ENCODE results near the gene KCNQ1OT1.

KCNQ1OT1 gene

DNA sequence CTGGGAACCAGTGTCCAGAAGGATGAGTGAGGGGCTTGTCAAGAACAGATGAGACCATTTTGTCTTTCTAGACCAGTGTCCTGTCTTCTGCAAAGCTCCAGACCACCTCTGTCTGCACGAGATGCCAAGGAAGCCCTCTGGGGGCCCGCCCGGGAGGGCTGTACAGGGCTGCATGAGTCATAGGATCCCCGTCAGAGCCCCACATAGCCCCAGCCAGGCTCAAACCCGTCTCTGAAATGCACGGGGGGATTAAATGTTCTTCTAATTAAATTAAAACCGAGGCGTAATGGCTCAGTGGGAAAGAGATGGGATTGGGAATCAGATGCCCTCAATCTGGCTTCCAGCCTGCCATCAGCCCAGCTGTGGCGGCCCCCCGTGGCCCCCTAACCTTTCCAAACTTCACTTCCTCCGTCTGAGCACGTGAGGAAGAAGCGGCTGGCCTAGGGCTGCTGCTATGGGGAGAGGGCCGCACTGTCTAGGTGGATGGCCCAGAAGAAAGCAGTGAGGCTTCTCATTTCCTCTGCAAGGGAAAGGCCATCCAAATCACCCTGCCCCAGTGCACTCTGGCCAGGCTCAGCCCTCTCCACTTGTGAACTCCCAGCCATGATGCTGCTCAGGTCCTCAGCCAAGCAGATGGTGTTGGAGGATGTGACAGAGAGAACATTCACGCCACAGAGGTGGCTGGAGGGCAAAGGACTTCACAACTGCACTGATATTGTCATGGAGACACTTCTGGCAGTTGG is 32.8 kb downstream of the KCNQ1OT1 start:
- DNase-seq (ENCODE audit: low spot score): no peak

DNA sequence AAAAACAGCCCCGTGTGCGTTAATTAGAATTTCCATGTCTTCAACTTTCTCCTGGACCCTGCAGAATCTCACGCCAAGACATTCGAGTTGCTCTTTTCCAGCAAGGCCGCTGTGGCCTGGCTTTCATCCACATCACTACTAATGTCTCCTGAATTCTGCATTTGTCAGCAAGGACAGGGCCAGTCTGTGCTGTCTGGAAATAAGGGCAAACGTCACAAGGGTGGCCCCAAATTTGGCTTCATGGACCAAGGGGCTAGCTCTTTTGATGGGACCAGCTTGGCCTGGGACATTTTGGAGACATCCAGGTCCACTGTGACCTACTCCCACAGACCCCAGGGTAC is 33.4 kb downstream of the KCNQ1OT1 start:
- no peak for DNase-seq (ENCODE audit: low spot score)

DNA sequence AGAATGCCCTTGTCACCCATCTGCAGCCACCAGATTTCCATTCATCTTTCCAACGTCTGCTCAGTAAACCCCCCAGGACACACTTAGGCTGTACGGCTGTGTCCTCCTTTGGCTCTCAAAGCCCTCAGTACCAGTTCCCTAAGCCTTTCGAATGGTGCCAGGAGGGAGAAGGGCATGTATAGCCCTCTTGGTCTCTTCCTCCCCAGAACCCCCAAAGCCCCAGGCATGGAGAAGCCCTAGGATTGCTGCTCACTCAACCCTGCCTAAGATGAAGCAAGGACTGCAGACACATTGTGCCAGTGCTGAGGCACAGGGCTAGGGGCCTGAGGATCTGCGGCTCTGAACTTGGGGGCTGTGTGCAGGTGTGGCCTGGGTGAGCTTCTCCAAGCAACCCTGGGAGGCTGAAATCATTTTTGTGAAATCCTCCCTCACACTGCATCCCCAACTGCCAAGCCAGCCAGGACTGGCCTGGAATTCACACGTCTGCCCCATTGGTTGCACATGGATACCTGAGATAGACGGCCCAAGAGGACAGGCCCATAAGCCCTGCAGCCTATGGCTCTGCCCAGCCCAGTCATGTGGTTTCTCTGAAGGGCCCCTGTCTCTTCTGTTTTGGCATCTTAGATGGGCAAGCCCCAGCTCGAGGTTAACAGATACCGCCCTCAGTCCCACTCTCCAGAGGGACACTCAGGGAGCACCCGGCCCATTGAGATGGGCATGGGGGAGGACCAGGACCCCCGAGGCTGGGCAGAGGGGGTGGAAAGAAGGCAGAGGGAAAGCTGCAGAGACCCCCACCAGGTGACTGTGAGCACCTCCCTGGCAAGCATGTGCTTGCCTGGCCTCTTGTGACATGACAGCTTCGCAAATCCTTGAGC is 34.0 kb downstream of the KCNQ1OT1 start:
- no peak for DNase-seq (ENCODE audit: low spot score)

DNA sequence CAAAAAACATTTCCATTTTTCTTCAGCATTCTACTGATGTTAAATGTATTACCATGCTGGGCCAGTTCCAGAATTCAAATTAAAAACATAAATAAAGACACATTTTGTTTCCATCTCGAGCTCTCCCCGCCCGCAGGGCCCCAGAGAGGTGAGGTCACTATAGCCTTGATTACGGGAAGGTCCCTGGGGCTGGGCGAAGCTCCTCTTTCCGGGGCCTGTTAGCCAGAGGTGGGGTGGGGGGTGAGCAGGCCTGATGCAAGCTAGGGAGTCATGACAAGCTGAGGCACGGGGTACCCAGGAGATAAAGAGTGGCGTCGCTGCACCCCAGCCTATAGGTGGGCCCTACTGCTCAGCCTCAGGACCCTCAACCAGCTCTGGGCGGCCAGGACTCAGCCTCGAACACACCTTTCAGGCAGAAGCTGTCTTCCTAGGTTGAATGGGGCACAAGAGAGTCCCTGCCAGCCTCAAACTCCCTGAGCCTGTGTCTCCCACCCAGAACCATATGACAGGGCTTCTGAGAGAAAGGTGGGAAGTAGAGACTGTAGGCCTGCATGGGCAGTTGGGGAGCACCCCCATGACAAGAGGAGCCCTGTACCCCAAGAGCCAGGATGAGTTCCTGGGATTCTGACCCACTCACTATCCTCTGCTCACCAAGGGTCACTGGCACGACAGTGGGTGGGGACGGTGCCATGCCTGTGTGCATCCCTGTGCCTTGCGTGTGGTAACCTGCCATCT is 34.8 kb downstream of the KCNQ1OT1 start:
- no peak for DNase-seq (ENCODE audit: low spot score)

DNA sequence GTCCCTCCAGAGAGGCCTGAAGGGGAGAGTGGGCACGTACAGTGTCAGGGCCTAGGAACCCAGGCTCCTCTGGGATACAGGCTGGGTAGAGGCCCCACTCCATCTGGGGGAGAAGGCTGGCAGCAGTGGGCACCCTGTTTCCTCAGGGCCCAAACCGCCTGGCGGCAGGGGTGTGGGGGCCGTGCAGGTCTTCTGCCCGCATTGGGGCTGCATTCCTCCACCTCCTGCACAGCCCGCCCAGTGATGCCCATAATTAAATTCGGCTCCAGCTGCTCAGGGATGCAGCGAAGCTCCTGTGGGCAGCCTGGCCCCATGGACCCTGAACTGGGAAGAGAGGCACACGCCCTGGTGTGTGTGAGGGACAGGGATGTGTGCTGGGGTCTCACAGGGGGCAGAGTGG is 35.4 kb downstream of the KCNQ1OT1 start:
- DNase-seq (ENCODE audit: low spot score): no peak

DNA sequence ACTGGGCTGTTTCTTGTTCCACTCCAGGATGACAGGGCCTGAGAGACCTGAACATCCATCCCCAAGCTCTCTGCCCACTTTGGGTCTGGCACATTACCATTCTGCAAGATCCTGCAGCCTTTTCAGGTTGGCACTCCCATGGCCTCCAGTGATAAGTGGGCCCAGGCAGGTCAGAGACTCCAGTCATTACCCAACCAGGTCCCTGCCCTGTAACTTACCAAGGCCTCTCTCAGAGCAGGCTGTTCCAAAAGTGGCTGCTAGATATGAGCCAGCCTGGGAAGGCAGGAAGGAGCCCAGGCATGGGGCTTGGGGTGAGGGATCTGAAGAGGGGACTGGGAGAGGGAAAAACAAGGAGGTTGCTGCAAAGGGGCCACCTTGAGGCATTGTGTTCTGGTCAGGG is 35.9 kb downstream of the KCNQ1OT1 start:
- no peak for DNase-seq (ENCODE audit: low spot score)

DNA sequence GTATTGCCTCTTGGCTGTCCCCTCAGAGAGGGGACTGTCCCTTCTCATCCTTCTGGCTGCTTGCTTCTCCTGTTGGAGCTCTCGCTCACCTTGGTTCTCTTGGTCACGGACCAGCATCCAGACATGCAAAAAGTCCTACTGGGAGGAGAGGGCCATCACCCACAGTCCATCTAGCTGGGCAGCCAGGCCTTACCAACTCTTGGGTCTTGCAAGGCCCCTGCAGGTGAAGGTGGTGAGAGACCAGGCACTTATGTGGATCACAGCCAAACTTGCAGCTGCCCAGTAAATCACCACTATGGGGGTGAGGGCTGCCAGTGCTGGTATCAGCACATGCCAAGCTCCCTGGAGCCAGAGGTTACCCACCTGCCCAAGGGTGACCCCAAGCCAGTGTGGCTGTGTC is 36.3 kb downstream of the KCNQ1OT1 start:
- no peak for DNase-seq (ENCODE audit: low spot score)

DNA sequence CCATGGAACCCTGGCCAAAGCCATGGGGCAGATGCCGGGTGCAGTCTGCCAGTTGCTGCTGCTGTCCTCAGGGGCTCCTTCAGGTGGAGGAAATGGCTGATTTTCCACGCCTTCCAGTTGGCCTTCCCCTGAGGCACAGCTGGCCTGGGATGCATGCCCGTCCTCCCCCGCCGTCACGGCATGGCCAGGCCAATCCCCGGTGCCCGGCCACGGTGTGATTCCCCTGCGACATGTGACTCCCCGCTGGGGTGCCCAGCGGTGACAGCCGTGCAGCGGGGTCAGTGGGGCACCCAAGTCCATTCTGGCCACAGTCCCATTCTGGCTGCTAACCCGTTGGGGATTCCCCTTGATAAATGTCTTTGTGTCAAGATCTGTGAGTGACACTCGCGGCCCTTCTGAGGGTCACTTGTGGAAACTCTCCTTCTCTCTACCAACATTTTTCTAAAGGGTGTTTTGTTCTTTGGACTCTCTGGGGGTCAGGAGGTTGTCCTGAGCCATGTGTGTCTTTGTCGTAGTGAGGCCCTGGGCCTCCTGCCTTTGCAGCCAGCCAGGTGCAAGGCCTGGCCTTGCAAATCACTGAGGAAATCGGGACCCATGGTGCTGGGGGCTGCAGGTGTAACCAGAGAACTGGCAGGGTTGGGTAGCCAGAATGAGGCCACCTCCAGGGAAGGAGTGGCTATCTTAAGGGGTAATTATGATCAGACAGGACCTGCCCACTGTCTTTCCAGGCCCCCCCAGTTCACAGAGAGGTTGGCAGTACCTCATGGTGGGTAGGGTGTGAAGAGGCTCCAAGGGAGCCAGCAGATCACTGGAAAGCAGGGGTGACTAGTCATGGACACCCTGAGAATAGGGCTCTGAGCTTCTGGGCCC is 37.1 kb downstream of the KCNQ1OT1 start:
- no peak for DNase-seq (ENCODE audit: low spot score)

DNA sequence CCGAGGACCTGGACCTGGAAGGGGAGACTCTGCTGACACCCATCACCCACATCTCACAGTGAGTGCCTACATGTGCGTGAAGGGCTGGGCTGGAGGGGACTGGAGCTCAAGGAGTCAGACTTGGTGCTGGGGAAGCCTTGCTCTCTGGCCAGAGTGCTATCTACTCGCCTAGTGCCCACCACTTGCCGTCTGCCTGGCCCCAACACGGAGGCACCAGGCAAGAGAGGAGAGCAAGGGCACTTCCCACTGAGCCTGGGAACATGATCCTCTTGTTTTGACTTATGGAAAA is 37.8 kb downstream of the KCNQ1OT1 start:
- DNase-seq (ENCODE audit: low spot score): no peak

DNA sequence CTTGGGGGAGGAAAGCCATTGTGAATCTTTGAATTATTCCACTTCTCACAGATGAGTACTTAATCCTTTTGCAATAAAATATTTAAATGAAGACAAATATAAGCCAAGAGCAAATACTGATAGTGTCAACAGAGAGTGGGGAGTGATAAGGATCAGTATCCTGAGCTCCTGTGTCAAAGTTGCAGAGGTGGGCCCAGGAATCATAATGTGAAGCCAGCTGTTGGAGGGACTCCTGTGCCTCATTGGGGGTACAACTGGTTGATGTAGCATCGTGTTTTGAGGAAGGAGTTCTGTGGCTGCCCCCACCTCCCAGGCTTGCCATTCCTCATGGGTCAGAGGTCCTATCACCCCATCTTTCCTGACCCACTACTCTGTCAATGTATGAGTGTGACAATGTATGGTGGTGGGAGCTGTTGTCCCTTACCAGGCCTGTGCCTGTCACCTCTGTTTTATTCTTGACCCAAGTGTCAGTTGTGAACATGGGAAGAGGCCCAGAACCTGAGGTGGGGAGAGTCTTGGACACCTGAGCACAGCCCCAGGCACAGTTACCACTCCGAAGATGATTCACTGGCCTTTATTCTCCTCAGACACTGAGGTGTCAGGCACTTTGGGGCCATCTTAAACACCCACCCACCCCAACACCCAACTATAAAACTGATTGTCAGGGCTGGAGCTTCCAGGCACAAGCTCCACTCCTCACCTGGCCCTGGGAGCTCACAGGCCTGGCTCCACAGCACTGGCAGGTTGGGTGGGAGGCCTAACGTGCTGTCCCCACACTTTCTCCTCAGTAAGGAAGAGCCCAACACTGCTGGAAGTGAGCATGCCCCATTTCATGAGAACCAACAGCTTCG is 38.4 kb downstream of the KCNQ1OT1 start:
- no peak for DNase-seq (ENCODE audit: low spot score)

DNA sequence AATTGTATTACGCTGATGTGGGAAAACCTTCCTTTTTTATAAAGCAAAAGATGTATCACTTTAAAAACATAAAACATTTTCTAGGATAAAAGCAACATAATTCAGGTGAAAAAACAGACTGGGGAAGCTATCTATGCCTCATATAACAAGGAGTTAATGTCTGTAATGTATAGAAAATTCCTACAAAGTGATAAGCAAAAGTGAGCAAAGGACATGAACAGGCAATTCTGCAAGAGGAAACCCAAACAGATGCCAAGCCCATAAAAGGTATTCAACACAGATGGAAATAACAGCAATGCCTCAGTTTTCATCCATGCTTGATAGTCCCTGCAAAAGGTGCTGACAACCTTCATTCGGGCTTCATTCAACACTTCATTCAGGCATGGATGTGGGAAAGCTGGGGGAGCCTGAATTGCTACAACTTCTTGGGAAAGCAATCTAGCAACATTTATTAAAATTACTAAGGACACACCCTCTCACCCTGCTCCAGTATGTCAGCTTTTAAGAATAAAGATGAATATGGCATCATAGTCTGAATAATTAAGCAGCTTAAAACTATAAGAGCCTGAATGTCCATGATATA is 39.3 kb downstream of the KCNQ1OT1 start:
- DNase-seq (ENCODE audit: low spot score): no peak

DNA sequence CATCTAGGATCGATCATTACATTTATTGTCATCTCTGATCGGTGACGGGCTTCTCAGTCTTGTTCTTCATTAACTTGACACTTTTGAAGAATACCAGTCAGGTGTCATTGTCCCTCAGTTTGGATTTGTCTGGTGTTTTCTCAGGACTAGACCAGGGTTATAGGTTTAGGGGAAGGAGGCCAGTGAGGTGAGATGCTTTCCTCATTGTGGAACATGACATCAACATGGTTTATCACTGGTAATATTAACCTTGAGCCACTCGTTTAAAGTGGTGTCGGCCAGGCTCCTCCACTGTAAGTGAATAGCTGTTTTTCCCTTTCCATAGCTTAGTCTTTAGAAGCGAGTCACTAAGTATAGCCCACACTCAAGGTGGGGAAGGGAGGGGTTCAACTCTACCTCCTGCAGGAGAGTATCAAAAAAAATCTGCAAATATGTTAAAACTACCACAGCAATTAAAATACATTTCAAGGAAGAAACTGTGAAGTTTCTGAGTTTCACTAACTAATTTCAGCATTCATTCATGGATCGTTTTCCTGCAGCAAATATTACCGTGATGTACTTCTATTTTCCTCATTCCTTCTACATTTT is 42.0 kb downstream of the KCNQ1OT1 start:
- no peak for DNase-seq (ENCODE audit: low spot score)

DNA sequence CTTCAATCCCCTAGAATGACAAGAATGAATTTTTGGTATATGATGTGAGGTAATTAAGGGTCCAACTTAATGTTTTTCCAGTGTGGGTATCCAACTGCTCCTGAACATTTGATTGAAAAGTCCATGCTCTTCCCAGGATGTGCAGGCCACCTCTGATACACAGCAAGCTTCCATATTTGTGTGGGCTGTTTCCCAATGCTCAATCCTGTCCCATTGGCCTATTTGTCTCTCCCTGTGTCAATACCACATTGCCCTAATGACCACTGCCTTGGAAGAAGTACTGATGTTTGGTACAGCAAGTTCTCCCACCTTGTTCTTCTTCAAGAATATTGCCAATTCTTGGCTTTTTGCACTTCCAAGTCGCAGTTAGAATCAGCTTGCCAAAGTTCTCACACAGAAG is 42.9 kb downstream of the KCNQ1OT1 start:
- DNase-seq (ENCODE audit: low spot score): no peak

DNA sequence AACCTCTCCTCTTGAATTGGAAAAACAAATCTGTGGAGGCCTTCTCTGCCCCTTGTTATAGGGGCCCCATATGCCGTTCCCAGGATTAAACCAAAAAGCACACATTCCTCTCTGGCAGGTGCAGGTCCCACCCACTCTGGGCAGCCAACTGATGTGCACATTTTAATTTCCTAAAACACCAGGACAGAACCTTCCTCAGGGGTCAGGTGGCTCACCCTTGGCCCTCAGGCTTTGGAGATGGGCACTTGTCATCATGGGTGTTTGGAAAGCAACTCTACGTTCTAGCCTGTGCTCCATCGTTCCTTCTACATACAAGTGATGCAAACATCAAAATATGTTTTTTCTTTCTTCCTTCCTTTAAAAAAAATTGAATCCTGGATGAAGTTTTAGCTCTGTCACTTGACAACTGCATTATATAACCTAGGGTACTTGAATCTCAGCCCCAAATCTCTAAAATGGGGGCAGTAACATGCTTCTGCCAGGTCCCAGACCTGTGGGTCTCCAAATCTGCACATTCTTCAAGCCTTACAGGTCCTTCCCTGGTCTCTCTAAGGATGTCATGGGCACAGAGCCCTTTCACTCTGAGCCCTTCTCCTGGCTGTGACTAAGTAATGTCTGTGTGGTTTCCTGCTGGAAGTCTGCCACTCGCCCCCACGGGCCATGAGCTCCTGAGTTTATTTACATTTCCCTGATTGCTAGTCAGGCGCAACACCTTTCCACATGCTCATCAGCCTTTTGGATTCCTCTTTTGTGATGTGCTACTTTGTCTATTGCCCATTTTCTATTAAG is 43.8 kb downstream of the KCNQ1OT1 start:
- peak; percentile 25 for DNase-seq (ENCODE audit: low spot score)

DNA sequence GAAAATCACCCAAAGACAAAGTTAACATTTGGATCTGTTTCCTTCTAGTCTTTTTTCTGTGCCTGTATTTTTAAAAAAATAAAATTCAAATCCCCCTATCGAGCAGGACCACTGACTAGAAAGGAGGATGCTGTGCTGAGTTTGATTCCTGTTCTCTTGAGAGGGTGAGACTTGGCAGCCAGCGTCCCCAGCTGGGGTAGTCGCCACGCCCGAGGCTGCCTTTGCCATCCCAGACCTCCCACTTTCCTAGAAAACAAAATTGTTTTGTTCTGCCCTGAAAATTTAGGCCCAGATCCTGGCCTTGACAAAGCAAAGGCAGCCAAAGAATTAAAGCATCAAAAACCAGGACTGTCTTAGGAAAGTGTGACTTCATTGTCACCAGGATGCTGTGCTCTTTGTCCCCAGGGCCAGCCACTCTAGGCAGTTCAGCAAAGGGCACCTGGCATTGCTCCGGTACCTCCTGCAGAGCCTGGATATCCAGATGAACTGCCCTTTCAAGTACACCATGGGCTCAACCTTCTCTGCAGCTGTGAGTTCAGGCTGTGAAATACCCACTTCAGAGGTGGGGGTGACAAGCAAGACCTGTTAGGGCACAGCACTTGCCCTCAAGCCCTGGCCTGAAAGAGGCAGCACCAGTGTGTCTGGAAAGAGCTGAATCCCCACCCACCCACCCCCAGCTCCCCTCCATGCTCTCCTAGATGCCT is 44.6 kb downstream of the KCNQ1OT1 start:
- no peak for DNase-seq (ENCODE audit: low spot score)

DNA sequence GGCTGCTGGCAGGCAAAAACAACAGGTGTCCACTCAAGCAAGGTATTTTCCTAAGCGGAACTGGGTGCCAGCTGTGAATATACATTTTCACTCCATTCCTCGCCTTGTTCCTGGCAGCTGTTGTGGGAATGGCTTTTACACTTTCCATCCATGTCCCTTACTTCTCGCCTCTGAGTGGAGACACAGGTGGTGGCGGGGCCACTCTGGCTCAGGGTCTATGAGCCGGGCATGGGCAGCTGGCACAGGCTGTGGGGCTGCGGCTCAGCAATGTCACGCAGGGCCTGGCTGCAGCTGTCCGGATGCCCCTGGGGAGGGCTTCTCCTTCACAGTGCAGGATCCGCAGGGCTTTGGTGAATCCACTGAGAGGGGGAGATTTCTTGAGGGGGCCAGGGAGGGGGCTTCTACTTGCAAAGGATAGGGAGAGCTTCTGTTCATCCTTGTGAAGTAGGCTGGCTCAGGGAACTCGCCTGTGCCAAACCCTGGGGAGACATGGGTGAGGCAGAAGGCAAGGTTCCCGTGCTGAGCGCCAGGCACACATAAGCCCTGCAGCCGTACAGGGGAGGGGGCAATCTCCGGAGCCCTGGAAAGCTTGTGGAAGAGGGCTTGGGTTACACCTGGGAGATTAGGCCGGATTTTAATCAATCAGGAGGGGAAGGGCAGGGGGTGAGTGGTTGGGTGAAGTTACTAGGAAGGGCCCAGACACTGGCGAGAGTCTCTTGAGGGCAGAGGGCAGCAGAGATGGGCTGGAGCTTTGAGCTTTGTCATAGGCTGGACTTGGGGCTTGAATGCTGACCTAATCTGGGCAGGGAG is 45.7 kb downstream of the KCNQ1OT1 start:
- no peak for DNase-seq (ENCODE audit: low spot score)

DNA sequence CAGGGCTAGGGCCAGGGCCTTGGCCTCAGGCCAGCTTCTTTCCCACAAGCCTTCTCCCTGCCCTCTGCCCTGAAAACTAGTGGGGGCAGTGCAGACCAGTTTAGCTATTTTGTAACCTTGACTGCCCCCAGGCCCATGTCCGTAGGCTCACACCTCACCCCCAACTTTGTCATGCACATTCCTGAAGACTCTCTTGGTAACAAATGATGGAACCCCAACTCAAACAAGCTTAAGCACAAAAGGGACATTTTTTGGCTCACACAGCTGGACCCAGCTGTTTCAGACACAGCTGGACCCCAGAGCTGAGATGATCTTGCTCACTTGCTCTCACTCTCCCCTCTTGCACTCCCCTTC is 46.6 kb downstream of the KCNQ1OT1 start:
- no peak for DNase-seq (ENCODE audit: low spot score)

Data from GM03348 (cell line).